Activated naive CD8-positive, alpha-beta T cell (primary cell): ENCODE data around the gene RANBP3.
A peak's percentile ranks its signal among the peaks of the same experiment; 100 is the strongest.

Experiments used
- H3K27ac Mint-ChIP-seq: one replicate; pipeline ENCODE4 v1.8.0; 2021; ENCODE audit warnings: mixed read lengths
- H3K27me3 Mint-ChIP-seq: one replicate; pipeline ENCODE4 v1.8.0; 2021; ENCODE audit warnings: mixed read lengths
- H3K36me3 Mint-ChIP-seq: one replicate; pipeline ENCODE4 v1.8.0; 2021; ENCODE audit warnings: mixed read lengths
- H3K4me1 Mint-ChIP-seq: one replicate; pipeline ENCODE4 v1.8.0; 2021; ENCODE audit warnings: low read depth, mixed read lengths
- H3K4me3 Mint-ChIP-seq: one replicate; pipeline ENCODE4 v1.8.0; 2021; ENCODE audit warnings: mild to moderate bottlenecking, mixed read lengths
- H3K9me3 Mint-ChIP-seq: one replicate; pipeline ENCODE4 v1.8.0; 2021; ENCODE audit warnings: low read depth, mixed read lengths

Gene RANBP3

GRCh38 chr19:5943623-5944022 lies 34.3 kb downstream of the RANBP3 start:
- H3K4me3 Mint-ChIP-seq: no peak overlapping the region
- no peaks in the 10 kb centered on the region for H3K27me3 Mint-ChIP-seq
- H3K4me1 Mint-ChIP-seq: peaks cover 49% of the 10 kb centered on the region
- no peaks in the 10 kb centered on the region for H3K36me3 Mint-ChIP-seq
- H3K9me3 Mint-ChIP-seq: no peaks in the 10 kb centered on the region
- H3K27ac Mint-ChIP-seq: peak overlapping the region; percentile 10

DNA sequence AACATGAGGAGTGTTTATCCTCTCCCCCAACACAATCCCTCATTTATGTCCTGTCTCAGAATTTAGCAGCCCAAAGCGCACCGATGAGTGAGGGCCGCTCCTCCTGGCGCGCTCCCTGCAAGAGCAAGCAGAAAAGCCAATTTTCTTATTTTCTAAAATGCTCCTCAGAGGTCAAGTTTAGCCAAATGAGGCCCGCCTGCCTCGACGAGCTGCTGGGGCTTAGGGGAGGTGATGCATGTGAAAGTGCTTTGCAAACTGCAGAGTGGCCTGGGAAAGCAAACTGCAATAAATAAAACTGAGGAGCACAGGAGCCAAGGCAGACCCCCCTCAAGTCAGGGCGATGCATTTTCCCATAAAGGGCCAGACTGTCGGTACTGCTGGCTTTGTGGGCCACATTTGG lies 34.9 kb downstream of the RANBP3 start:
- Mint-ChIP-seq H3K4me1 (peaks cover 45% of the 10 kb centered on the region), H3K36me3 (no peaks in the 10 kb centered on the region), H3K9me3 (no peaks in the 10 kb centered on the region), H3K4me3 (no peak overlapping the region), H3K27ac (no peak overlapping the region), H3K27me3 (no peaks in the 10 kb centered on the region)

- Mint-ChIP-seq H3K27ac (no peak overlapping the region), H3K4me1 (peaks cover 34% of the 10 kb centered on the region), H3K4me3 (no peak overlapping the region), H3K9me3 (no peaks in the 10 kb centered on the region), H3K27me3 (no peaks in the 10 kb centered on the region), H3K36me3 (no peaks in the 10 kb centered on the region)
Measured at GRCh38 chr19:5941673-5942072, 36.3 kb downstream of the RANBP3 start.

DNA sequence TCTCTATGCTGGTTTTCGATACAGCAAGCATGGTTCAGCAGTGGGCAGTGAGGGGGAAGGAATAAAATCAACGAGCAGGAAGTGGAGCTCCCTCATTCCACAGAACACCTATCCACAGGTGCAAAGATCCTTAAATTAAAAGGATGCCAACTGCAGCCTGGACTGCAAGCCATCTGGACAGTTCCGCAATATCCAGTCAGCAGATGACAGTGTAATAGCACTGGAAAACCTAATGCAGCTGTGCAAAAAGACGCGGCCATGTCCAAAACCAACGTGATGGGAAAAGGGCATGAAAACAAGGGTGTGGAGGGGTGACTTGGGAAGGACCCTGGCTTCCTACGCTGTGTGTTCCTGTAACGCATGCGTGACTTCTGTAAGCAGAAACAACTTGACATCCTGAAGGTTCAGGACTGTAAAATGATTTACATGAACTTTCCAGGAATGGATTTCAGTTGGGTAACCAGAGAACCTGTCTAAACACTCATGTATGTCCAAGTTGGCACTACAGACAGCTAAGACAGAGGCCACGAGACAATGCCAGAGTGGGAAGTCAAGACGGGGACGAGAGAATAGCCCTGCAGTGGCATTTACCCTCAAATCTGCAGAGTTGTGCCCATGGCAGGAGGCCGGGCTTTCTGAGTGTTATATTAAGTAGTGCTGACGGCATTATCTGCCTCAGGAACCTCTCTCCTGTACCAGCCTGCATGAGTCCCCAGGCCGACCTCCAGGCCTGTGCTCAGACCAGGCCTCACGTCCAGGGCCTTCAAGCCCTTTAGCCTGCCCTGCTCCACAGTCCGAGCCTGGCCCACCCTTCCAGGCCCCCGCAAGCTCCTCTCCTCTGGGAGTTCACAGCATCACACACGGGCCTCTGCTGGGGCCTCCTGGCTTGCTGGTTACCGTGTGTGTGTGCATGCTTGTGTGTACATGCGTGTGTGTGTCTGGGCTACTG lies 37.4 kb downstream of the RANBP3 start:
- Mint-ChIP-seq H3K27me3 (no peaks in the 10 kb centered on the region), H3K4me1 (peaks cover 26% of the 10 kb centered on the region), H3K36me3 (no peaks in the 10 kb centered on the region), H3K27ac (no peak overlapping the region), H3K4me3 (no peak overlapping the region), H3K9me3 (no peaks in the 10 kb centered on the region)

GRCh38 chr19:5937550-5937949 lies 40.4 kb downstream of the RANBP3 start:
- Mint-ChIP-seq H3K36me3 (no peaks in the 10 kb centered on the region), H3K4me3 (no peak overlapping the region), H3K9me3 (no peaks in the 10 kb centered on the region), H3K4me1 (peaks cover 6% of the 10 kb centered on the region), H3K27me3 (no peaks in the 10 kb centered on the region), H3K27ac (no peak overlapping the region)

- Mint-ChIP-seq H3K9me3 (no peaks in the 10 kb centered on the region), H3K36me3 (no peaks in the 10 kb centered on the region), H3K4me3 (no peak overlapping the region), H3K27me3 (no peaks in the 10 kb centered on the region), H3K27ac (no peak overlapping the region), H3K4me1 (peaks cover 2% of the 10 kb centered on the region)
Measured at GRCh38 chr19:5936292-5936592, 41.7 kb downstream of the RANBP3 start.

GRCh38 chr19:5935473-5936291 lies 42.3 kb downstream of the RANBP3 start:
- no peaks in the 10 kb centered on the region for H3K9me3 Mint-ChIP-seq
- H3K4me3 Mint-ChIP-seq: no peak overlapping the region
- peaks cover 2% of the 10 kb centered on the region for H3K4me1 Mint-ChIP-seq
- no peaks in the 10 kb centered on the region for H3K27me3 Mint-ChIP-seq
- no peak overlapping the region for H3K27ac Mint-ChIP-seq
- H3K36me3 Mint-ChIP-seq: no peaks in the 10 kb centered on the region

GRCh38 chr19:5934774-5935472 lies 43.0 kb downstream of the RANBP3 start:
- H3K27ac Mint-ChIP-seq: no peak overlapping the region
- H3K27me3 Mint-ChIP-seq: no peaks in the 10 kb centered on the region
- H3K4me1 Mint-ChIP-seq: peaks cover 2% of the 10 kb centered on the region

DNA sequence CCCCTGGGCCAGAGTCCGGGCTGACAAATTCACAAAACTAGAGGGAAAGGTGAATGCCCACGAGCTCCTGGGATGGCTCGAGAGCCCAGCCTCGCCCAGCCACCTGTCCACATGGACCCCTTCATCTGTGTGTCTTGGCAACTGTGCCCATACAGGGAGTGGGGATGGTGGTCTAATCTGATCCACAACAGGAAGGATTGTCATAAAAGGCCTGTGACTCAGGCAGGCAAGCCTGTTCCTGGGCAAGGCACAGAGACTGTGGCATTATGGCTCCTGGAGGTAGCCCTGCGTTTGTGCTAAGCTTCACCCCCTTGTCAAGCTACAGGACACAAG lies 43.9 kb downstream of the RANBP3 start:
- no peaks in the 10 kb centered on the region for H3K36me3 Mint-ChIP-seq
- H3K4me3 Mint-ChIP-seq: no peak overlapping the region
- no peaks in the 10 kb centered on the region for H3K9me3 Mint-ChIP-seq
- no peaks in the 10 kb centered on the region for H3K27me3 Mint-ChIP-seq
- peaks cover 2% of the 10 kb centered on the region for H3K4me1 Mint-ChIP-seq
- no peak overlapping the region for H3K27ac Mint-ChIP-seq

More at GRCh38 chr19:5934774-5935472, 43.0 kb downstream of the RANBP3 start:
- H3K4me3 Mint-ChIP-seq: no peak overlapping the region
- H3K9me3 Mint-ChIP-seq: no peaks in the 10 kb centered on the region
- no peaks in the 10 kb centered on the region for H3K36me3 Mint-ChIP-seq

DNA sequence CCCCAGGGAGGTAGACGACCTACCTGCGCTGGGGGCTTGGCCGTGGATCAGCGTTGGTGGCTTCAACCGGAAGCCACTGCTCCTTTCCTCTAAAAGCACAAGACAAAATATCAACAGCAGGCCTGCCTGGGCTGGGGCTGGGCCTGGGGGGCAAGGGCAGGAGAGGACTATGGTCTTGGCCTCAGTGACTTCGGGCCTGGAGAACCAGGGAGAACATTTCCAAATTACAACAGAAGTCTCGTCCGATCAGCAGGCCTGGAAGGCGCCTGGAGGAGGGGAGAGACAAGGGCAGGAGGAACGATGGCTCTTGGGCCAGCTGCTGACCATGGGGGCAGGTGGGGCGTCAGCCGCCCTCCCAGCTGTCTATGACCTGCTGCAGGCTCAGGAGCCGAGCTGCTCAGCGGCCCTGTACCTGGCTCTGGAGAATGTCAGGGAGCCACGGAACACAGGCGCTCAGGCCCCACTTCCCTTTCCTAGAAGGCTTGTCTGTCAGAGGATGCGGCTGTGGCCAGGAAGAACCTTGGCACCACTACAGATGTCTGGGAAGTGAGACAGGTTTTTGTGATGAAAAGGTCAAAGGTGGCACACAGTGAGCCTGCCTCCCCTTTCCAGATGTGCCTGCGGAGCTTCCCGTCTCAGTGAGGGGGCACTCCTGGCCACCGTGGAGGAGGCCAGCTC lies 44.4 kb downstream of the RANBP3 start:
- Mint-ChIP-seq H3K4me1 (peaks cover 2% of the 10 kb centered on the region), H3K27me3 (no peaks in the 10 kb centered on the region), H3K36me3 (no peaks in the 10 kb centered on the region), H3K9me3 (no peaks in the 10 kb centered on the region), H3K4me3 (no peak overlapping the region), H3K27ac (peak overlapping the region; percentile 16)

DNA sequence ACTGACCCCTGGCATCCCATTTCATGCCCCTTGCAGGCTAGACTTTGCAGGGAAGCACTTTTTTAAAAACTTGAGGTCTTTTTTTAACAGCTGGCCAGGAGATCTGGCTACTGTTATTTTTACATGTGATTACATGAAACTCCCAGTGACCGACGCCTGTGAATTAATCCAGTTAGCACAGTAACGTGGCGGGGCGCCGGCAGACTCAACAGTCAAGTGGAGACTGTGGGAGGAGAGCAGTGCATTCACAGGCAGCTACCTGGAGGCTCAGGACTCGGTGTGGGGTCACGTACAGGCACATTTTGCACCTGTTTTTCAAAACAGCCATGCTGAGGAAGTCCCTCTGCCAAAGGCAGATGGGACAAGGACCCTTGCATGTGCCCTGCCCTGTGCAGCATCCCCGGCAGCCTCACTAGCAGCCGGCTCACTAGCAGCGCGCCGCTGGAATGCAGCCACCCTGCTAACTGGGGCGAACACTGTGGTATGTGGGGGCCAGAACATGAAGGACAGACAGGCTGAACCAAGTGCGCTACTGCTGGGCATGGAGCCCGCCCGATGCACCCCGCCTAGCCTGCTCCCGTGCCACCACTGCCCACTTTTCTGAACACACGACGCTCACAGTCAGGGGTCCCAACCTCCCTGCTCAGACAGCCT lies 45.2 kb downstream of the RANBP3 start:
- H3K27me3 Mint-ChIP-seq: no peaks in the 10 kb centered on the region
- H3K4me1 Mint-ChIP-seq: peaks cover 2% of the 10 kb centered on the region
- no peak overlapping the region for H3K4me3 Mint-ChIP-seq
- H3K36me3 Mint-ChIP-seq: no peaks in the 10 kb centered on the region
- no peak overlapping the region for H3K27ac Mint-ChIP-seq
- no peaks in the 10 kb centered on the region for H3K9me3 Mint-ChIP-seq

- Mint-ChIP-seq H3K27me3 (no peaks in the 10 kb centered on the region), H3K36me3 (no peaks in the 10 kb centered on the region), H3K27ac (no peak overlapping the region), H3K9me3 (no peaks in the 10 kb centered on the region), H3K4me3 (no peak overlapping the region), H3K4me1 (peaks cover 2% of the 10 kb centered on the region)
Measured at GRCh38 chr19:5932146-5932545, 45.8 kb downstream of the RANBP3 start.

- Mint-ChIP-seq H3K9me3 (no peaks in the 10 kb centered on the region), H3K4me1 (peaks cover 2% of the 10 kb centered on the region), H3K27me3 (no peaks in the 10 kb centered on the region), H3K27ac (no peak overlapping the region), H3K4me3 (no peak overlapping the region), H3K36me3 (no peaks in the 10 kb centered on the region)
Measured at GRCh38 chr19:5931251-5931650, 46.7 kb downstream of the RANBP3 start.

DNA sequence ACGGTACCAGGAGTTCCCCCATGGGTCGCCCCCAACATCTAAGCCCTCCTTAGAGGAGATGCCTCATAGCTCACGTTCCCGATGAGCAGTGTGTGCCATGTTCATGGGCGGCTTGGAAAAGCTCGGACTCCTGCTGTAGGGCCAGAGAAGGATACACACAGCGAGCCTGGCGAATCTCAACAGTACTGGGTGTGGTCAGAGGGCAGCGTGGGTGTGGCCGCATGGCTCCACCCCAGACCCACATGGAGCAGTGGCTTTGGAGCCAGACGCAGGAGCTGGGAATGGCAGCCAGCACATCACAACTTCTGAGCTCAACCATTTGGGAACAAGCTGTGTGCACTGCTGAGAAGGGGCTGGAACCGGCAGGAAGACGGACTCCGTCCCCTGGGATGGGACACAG lies 48.3 kb downstream of the RANBP3 start:
- H3K27ac Mint-ChIP-seq: no peak overlapping the region
- no peaks in the 10 kb centered on the region for H3K4me1 Mint-ChIP-seq
- H3K36me3 Mint-ChIP-seq: no peaks in the 10 kb centered on the region
- no peaks in the 10 kb centered on the region for H3K9me3 Mint-ChIP-seq
- no peak overlapping the region for H3K4me3 Mint-ChIP-seq
- H3K27me3 Mint-ChIP-seq: no peaks in the 10 kb centered on the region
